Neural cell (in vitro differentiated cells): ENCODE data around the gene ADAM20. TPM values are rescaled to one million over a fixed set of nuclear protein-coding genes. Genes with fewer than 3 reads are reported as not detected.

ENCODE experiments used
- H2AFZ ChIP-seq: fragments of 200-600, 300-800 bp; sonication (generic), shearing (Covaris generic); 2 replicates; pipeline ENCODE4 v1.6.0; 2014; ENCODE audit warnings: low read depth, mild to moderate bottlenecking, antibody characterized with exemption, low read length, moderate library complexity
- H3F3A ChIP-seq: fragments of 200-600 bp; shearing (Covaris generic); 2 replicates; pipeline ENCODE4 v1.6.1; 2016; ENCODE audit warnings: mild to moderate bottlenecking, moderate library complexity, mixed read lengths, antibody characterized with exemption, low read length; ENCODE audit not compliant: insufficient read depth, poor library complexity, severe bottlenecking
- H3K27ac ChIP-seq: fragments of 200-600, 300-800 bp; sonication (generic), shearing (Covaris generic); 2 replicates; pipeline ENCODE4 v1.5.1; 2014; ENCODE audit warnings: mild to moderate bottlenecking, low read length, moderate library complexity
- H3K27me3 ChIP-seq: fragments of 300-800, 200-600 bp; sonication (generic), shearing (Covaris generic); 2 replicates; pipeline ENCODE4 v1.6.0; 2014; ENCODE audit warnings: mild to moderate bottlenecking, low read depth, low read length, moderate library complexity; ENCODE audit not compliant: insufficient read depth
- H3K36me3 ChIP-seq: fragments of 300-800, 200-600 bp; sonication (generic), shearing (Covaris generic); 2 replicates; pipeline ENCODE4 v1.5.1; 2014; ENCODE audit warnings: mild to moderate bottlenecking, antibody characterized with exemption, low read length, moderate library complexity; ENCODE audit not compliant: insufficient read depth
- H3K4me2 ChIP-seq: fragments of 300-800, 200-600 bp; sonication (generic), shearing (Covaris generic); 2 replicates; pipeline ENCODE4 v1.6.0; 2014; ENCODE audit warnings: mild to moderate bottlenecking, low read length
- H3K4me3 ChIP-seq: fragments of 300-800, 200-600 bp; sonication (generic), shearing (Covaris generic); 2 replicates; pipeline ENCODE4 v1.5.1; 2014; ENCODE audit warnings: mild to moderate bottlenecking, low read length, moderate library complexity
- H3K79me2 ChIP-seq: fragments of 200-600 bp; shearing (Covaris generic); replicated peaks from 2 replicates; pipeline ENCODE4 v1.6.0; 2014; ENCODE audit warnings: mild to moderate bottlenecking, low read length, moderate library complexity; ENCODE audit not compliant: insufficient read depth
- H3K9ac ChIP-seq: fragments of 300-800, 200-600 bp; sonication (generic), shearing (Covaris generic); 2 replicates; pipeline ENCODE4 v1.6.1; 2016; ENCODE audit warnings: mild to moderate bottlenecking, low read length, mixed read lengths
- H3K9me2 ChIP-seq: fragments of 200-600 bp; shearing (Covaris generic); 2 replicates; pipeline ENCODE4 v1.6.1; 2016; ENCODE audit warnings: mild to moderate bottlenecking, low read length, mixed read lengths; ENCODE audit not compliant: insufficient read depth
- H3K9me3 ChIP-seq: fragments of 200-600, 300-800 bp; sonication (generic), shearing (Covaris generic); 2 replicates; pipeline ENCODE4 v1.6.1; 2016; ENCODE audit warnings: mild to moderate bottlenecking, mixed run types, low read length, moderate library complexity, mixed read lengths
- H4K20me1 ChIP-seq: fragments of 200-600 bp; shearing (Covaris generic); 2 replicates; pipeline ENCODE4 v1.6.1; 2016; ENCODE audit warnings: mild to moderate bottlenecking, mixed run types; ENCODE audit not compliant: insufficient read depth
- EP300 ChIP-seq: fragments of 450-650 bp; conservative IDR thresholded peaks from 2 replicates; pipeline ENCODE4 v1.6.1; 2014; ENCODE audit warnings: antibody characterized with exemption, mild to moderate bottlenecking, moderate library complexity; ENCODE audit not compliant: poor library complexity, severe bottlenecking
- EZH2 ChIP-seq: fragments of 200-600, 300-800 bp; shearing (Covaris generic), sonication (generic); IDR thresholded peaks from 2 replicates; pipeline ENCODE4 v1.6.1; 2014; ENCODE audit warnings: antibody characterized with exemption, low read length, borderline replicate concordance, mild to moderate bottlenecking; ENCODE audit not compliant: insufficient read depth, poor library complexity, severe bottlenecking
- MXI1 ChIP-seq: fragments of 450-650 bp; conservative IDR thresholded peaks from 2 replicates; pipeline ENCODE4 v1.6.1; 2014; ENCODE audit warnings: antibody characterized with exemption, mild to moderate bottlenecking; ENCODE audit not compliant: poor library complexity, severe bottlenecking
- POLR2AphosphoS5 ChIP-seq: IDR thresholded peaks from 2 replicates; pipeline ENCODE4 v1.6.1; 2012
- RAD21 ChIP-seq: fragments of 450-650 bp; conservative IDR thresholded peaks from 2 replicates; pipeline ENCODE4 v1.6.1; 2014; ENCODE audit warnings: antibody characterized with exemption, mild to moderate bottlenecking, moderate library complexity
- SMC3 ChIP-seq: fragments of 450-650 bp; conservative IDR thresholded peaks from 2 replicates; pipeline ENCODE4 v1.6.1; 2014; ENCODE audit warnings: antibody characterized with exemption, mild to moderate bottlenecking, moderate library complexity; ENCODE audit not compliant: poor library complexity
- TAF1 ChIP-seq: IDR thresholded peaks from 2 replicates; pipeline ENCODE4 v1.6.1; 2012; ENCODE audit warnings: low read depth
- polyA plus RNA-seq: library from polyadenylated mRNA; depleted of rRNA; stranded (reverse); fragments of >200 nt; gene quantifications from 2 replicates; pipeline ENCODE4 v1.2.3, GENCODE V29; 2014
- TF ChIP-seq, protein P1 (sequence below): IDR thresholded peaks from 2 replicates; pipeline ENCODE4 v1.6.1; 2012; ENCODE audit warnings: borderline replicate concordance
- TF ChIP-seq, protein P2 (sequence below): fragments of 450-650 bp; IDR thresholded peaks from 2 replicates; pipeline ENCODE4 v1.5.1; 2014; ENCODE audit warnings: antibody characterized with exemption, mild to moderate bottlenecking, moderate library complexity; ENCODE audit not compliant: poor library complexity, severe bottlenecking

Gene ADAM20
- polyA plus RNA-seq, 1 donor from 2014 or later, result 0.57 TPM

DNA sequence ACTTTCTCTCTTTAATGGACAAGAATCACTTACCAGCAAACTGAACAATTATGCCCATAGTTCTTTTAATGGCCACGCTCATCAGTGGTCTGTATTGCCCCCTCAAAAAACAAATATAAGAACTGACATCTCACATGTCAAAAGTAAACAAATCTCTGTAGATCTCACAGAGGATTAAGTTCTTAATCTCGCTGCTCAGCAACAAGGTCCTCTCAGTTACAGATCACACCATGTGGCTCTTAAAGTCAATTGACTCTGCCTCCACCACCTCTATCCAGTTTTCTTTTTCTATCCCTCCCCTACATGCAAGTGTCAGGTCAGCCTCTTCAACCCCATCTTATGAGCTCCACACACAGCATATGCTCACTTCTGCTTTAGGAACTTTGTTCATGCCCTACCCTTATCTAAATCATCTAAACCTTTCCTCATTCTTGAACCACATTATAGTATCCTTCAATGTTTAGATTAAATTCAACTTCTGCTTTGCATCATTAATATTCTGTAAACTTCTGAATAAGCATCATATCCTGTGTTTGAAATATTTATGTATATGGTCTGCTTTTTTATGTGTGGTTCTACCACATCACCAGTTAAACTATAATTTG is 7.2 kb downstream of the ADAM20 start:
- Histone ChIP-seq H3K4me3 (no peak overlapping the region), H3F3A (no peaks in the 10 kb centered on the region), H2AFZ (no peak overlapping the region), H3K27ac (no peak overlapping the region), H3K27me3 (no peaks in the 10 kb centered on the region), H3K9me2 (no peaks in the 10 kb centered on the region), H3K9me3 (peaks cover 6% of the 10 kb centered on the region), H3K9ac (no peak overlapping the region), H4K20me1 (no peaks in the 10 kb centered on the region), H3K79me2 (no peaks in the 10 kb centered on the region), H3K36me3 (no peaks in the 10 kb centered on the region), H3K4me2 (no peak overlapping the region)
- TF ChIP-seq EP300 (no peak), MXI1 (no peak), TAF1 (no peak), RAD21 (no peak), EZH2 (no peak), POLR2AphosphoS5 (no peak), SMC3 (no peak)
- TF ChIP-seq, protein P1, sequence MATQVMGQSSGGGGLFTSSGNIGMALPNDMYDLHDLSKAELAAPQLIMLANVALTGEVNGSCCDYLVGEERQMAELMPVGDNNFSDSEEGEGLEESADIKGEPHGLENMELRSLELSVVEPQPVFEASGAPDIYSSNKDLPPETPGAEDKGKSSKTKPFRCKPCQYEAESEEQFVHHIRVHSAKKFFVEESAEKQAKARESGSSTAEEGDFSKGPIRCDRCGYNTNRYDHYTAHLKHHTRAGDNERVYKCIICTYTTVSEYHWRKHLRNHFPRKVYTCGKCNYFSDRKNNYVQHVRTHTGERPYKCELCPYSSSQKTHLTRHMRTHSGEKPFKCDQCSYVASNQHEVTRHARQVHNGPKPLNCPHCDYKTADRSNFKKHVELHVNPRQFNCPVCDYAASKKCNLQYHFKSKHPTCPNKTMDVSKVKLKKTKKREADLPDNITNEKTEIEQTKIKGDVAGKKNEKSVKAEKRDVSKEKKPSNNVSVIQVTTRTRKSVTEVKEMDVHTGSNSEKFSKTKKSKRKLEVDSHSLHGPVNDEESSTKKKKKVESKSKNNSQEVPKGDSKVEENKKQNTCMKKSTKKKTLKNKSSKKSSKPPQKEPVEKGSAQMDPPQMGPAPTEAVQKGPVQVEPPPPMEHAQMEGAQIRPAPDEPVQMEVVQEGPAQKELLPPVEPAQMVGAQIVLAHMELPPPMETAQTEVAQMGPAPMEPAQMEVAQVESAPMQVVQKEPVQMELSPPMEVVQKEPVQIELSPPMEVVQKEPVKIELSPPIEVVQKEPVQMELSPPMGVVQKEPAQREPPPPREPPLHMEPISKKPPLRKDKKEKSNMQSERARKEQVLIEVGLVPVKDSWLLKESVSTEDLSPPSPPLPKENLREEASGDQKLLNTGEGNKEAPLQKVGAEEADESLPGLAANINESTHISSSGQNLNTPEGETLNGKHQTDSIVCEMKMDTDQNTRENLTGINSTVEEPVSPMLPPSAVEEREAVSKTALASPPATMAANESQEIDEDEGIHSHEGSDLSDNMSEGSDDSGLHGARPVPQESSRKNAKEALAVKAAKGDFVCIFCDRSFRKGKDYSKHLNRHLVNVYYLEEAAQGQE, result no peak
- TF ChIP-seq, protein P2, sequence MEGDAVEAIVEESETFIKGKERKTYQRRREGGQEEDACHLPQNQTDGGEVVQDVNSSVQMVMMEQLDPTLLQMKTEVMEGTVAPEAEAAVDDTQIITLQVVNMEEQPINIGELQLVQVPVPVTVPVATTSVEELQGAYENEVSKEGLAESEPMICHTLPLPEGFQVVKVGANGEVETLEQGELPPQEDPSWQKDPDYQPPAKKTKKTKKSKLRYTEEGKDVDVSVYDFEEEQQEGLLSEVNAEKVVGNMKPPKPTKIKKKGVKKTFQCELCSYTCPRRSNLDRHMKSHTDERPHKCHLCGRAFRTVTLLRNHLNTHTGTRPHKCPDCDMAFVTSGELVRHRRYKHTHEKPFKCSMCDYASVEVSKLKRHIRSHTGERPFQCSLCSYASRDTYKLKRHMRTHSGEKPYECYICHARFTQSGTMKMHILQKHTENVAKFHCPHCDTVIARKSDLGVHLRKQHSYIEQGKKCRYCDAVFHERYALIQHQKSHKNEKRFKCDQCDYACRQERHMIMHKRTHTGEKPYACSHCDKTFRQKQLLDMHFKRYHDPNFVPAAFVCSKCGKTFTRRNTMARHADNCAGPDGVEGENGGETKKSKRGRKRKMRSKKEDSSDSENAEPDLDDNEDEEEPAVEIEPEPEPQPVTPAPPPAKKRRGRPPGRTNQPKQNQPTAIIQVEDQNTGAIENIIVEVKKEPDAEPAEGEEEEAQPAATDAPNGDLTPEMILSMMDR, result no peak

DNA sequence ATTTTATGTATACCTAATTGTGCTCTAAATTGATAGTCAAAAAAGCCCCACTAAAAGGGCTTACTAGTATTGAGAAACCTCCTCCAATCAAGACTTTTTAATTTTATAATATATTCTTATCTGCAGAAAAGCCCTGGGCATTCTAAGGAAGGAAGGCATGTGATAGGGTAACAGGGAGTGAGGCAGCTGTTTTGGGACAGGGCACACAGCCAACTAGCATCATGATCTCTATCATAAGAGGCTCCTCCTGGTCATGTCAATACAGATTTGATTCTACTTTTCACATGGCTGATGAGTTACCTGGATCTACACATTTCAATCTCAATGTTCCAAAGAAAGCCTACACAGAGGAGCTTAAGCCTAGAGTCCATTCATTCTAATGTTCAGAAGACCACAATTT is 9.1 kb downstream of the ADAM20 start:
- Histone ChIP-seq H3K36me3 (no peaks in the 10 kb centered on the region), H3K27ac (no peak overlapping the region), H3K79me2 (no peaks in the 10 kb centered on the region), H3K9ac (no peak overlapping the region), H3K27me3 (no peaks in the 10 kb centered on the region), H3K4me3 (no peak overlapping the region), H4K20me1 (no peaks in the 10 kb centered on the region), H3K9me3 (peaks cover 11% of the 10 kb centered on the region), H3F3A (no peaks in the 10 kb centered on the region), H3K9me2 (no peaks in the 10 kb centered on the region), H2AFZ (no peak overlapping the region), H3K4me2 (no peak overlapping the region)
- TF ChIP-seq EZH2 (no peak), TAF1 (no peak), POLR2AphosphoS5 (no peak), EP300 (no peak)
